Activated CD4-positive, alpha-beta memory T cell treated with anti-CD3 and anti-CD28 coated beads for 36 hours (primary cell): ENCODE data around the gene RBM44. TPM values are rescaled to one million over a fixed set of nuclear protein-coding genes. Genes with fewer than 3 reads are reported as not detected.
"Not testable (repeated sequence)": the region's sequence is repeated elsewhere in the genome, so short reads cannot be mapped to it uniquely, and the experiment has no call there.

Source experiments
- CTCF ChIA-PET: fragments of 350-600 bp; sonication (Branson Sonifier 250); formaldehyde crosslinking; loops from one replicate; lab custom pipeline; 2021; ENCODE audit warnings: antibody characterized with exemption, inconsistent platforms; lab: Charles Lee
- POLR2A ChIA-PET: fragments of 350-600 bp; sonication (Branson Sonifier 250); formaldehyde crosslinking; loops from one replicate; lab custom pipeline; 2021; ENCODE audit warnings: antibody characterized with exemption; lab: Charles Lee
- DNase-seq: peaks from one replicate; pipeline ENCODE4 v3.0.0-alpha.2; 2020
- H3K27ac Mint-ChIP-seq: one replicate; pipeline ENCODE4 v1.8.0; 2021; ENCODE audit warnings: mixed read lengths
- H3K27me3 Mint-ChIP-seq: one replicate; pipeline ENCODE4 v1.8.0; 2021; ENCODE audit warnings: mixed read lengths
- H3K36me3 Mint-ChIP-seq: one replicate; pipeline ENCODE4 v1.8.0; 2021; ENCODE audit warnings: mixed read lengths
- H3K4me1 Mint-ChIP-seq: one replicate; pipeline ENCODE4 v1.8.0; 2021; ENCODE audit warnings: low read depth, mixed read lengths
- H3K4me3 Mint-ChIP-seq: one replicate; pipeline ENCODE4 v1.8.0; 2021; ENCODE audit warnings: mild to moderate bottlenecking, mixed read lengths
- H3K9me3 Mint-ChIP-seq: one replicate; pipeline ENCODE4 v1.8.0; 2021; ENCODE audit warnings: mixed read lengths
- intact Hi-C: fragments of 100-400 bp; cut with micrococcal nuclease; formaldehyde crosslinking; loops from one replicate; pipeline ENCODE4 v1.15.1; 2023
- total RNA-seq, 2 experiments: library from RNA; stranded (reverse); gene quantifications; one replicate each; pipeline ENCODE4 v1.2.3, GENCODE V29; 2021

RBM44 gene
- total RNA-seq, 2 experiments from 2014 or later: 0.69 to 0.75 TPM

GRCh38 chr2:237820421-237820820, 21.8 kb downstream of the RBM44 start:
- Mint-ChIP-seq H3K9me3 (no peaks in the 10 kb centered on the region), H3K4me3 (no peak overlapping the region), H3K36me3 (peaks cover 2% of the 10 kb centered on the region), H3K27me3 (no peaks in the 10 kb centered on the region), H3K27ac (no peak overlapping the region), H3K4me1 (peaks cover 34% of the 10 kb centered on the region)
- ChIA-PET CTCF (no interaction called here), POLR2A (no interaction called here)
- intact Hi-C loops: no loop called here
- DNase-seq: no peak

GRCh38 chr2:237823544-237823943, 25.0 kb downstream of the RBM44 start:
- no peak for DNase-seq
- H3K27me3 Mint-ChIP-seq: no peaks in the 10 kb centered on the region
- peaks cover 9% of the 10 kb centered on the region for H3K4me1 Mint-ChIP-seq
- no peak overlapping the region for H3K4me3 Mint-ChIP-seq
- H3K9me3 Mint-ChIP-seq: no peaks in the 10 kb centered on the region
- CTCF ChIA-PET: no interaction called here
- POLR2A ChIA-PET: no interaction called here
- intact Hi-C loops: no loop called here
- peaks cover 2% of the 10 kb centered on the region for H3K36me3 Mint-ChIP-seq
- H3K27ac Mint-ChIP-seq: no peak overlapping the region

- H3K27me3 Mint-ChIP-seq: no peaks in the 10 kb centered on the region
- no peak overlapping the region for H3K27ac Mint-ChIP-seq
- CTCF ChIA-PET: no interaction called here
- peaks cover 8% of the 10 kb centered on the region for H3K4me1 Mint-ChIP-seq
- H3K9me3 Mint-ChIP-seq: no peaks in the 10 kb centered on the region
- DNase-seq: no peak
- POLR2A ChIA-PET: no interaction called here
- peaks cover 2% of the 10 kb centered on the region for H3K36me3 Mint-ChIP-seq
- H3K4me3 Mint-ChIP-seq: no peak overlapping the region
- intact Hi-C loops: no loop called here
Observed at GRCh38 chr2:237824085-237824484, 25.5 kb downstream of the RBM44 start.

- H3K27ac Mint-ChIP-seq: no peak overlapping the region
- H3K9me3 Mint-ChIP-seq: no peaks in the 10 kb centered on the region
- H3K27me3 Mint-ChIP-seq: no peaks in the 10 kb centered on the region
- no peak overlapping the region for H3K4me3 Mint-ChIP-seq
- no peak for DNase-seq
- ChIA-PET POLR2A (no interaction called here), CTCF (no interaction called here)
- peaks cover 3% of the 10 kb centered on the region for H3K4me1 Mint-ChIP-seq
- intact Hi-C loops: no loop called here
- H3K36me3 Mint-ChIP-seq: no peaks in the 10 kb centered on the region
Observed at GRCh38 chr2:237827421-237827987, 28.9 kb downstream of the RBM44 start.

GRCh38 chr2:237830522-237830921, 31.9 kb downstream of the RBM44 start:
- no peak for DNase-seq
- H3K27ac Mint-ChIP-seq: no peak overlapping the region
- CTCF ChIA-PET: no interaction called here
- no peaks in the 10 kb centered on the region for H3K9me3 Mint-ChIP-seq
- no peaks in the 10 kb centered on the region for H3K27me3 Mint-ChIP-seq
- intact Hi-C loops: no loop called here
- H3K36me3 Mint-ChIP-seq: no peaks in the 10 kb centered on the region
- POLR2A ChIA-PET: no interaction called here
- H3K4me3 Mint-ChIP-seq: no peak overlapping the region
- H3K4me1 Mint-ChIP-seq: no peaks in the 10 kb centered on the region

- Mint-ChIP-seq H3K36me3 (no peaks in the 10 kb centered on the region), H3K9me3 (no peaks in the 10 kb centered on the region), H3K4me3 (no peak overlapping the region), H3K27me3 (no peaks in the 10 kb centered on the region), H3K4me1 (no peaks in the 10 kb centered on the region), H3K27ac (no peak overlapping the region)
- ChIA-PET POLR2A (no interaction called here), CTCF (no interaction called here)
- intact Hi-C loops: no loop called here
- no peak for DNase-seq
Observed at GRCh38 chr2:237833546-237833945, 35.0 kb downstream of the RBM44 start.

GRCh38 chr2:237835372-237835771, 36.8 kb downstream of the RBM44 start:
- DNase-seq: no peak
- Mint-ChIP-seq H3K4me3 (no peak overlapping the region), H3K4me1 (no peaks in the 10 kb centered on the region), H3K9me3 (no peaks in the 10 kb centered on the region), H3K27ac (no peak overlapping the region), H3K27me3 (no peaks in the 10 kb centered on the region), H3K36me3 (no peaks in the 10 kb centered on the region)
- POLR2A ChIA-PET: no interaction called here
- intact Hi-C loops: no loop called here
- CTCF ChIA-PET: interaction anchor here (0.6 kb wide), 1 partner anchor 115 kb away, joined by 3 read pairs; no protein-coding TSS in a partner anchor

- peaks cover 9% of the 10 kb centered on the region for H3K9me3 Mint-ChIP-seq
- intact Hi-C loops: no loop called here
- no peaks in the 10 kb centered on the region for H3K27me3 Mint-ChIP-seq
- H3K27ac Mint-ChIP-seq: no peak overlapping the region
- H3K4me1 Mint-ChIP-seq: no peaks in the 10 kb centered on the region
- no peak for DNase-seq
- POLR2A ChIA-PET: no interaction called here
- no peaks in the 10 kb centered on the region for H3K36me3 Mint-ChIP-seq
- CTCF ChIA-PET: no interaction called here
- H3K4me3 Mint-ChIP-seq: no peak overlapping the region
Observed at GRCh38 chr2:237841051-237841450, 42.5 kb downstream of the RBM44 start.

- H3K27ac Mint-ChIP-seq, DNase-seq, H3K27me3 Mint-ChIP-seq, CTCF ChIA-PET, H3K9me3 Mint-ChIP-seq, H3K4me3 Mint-ChIP-seq, POLR2A ChIA-PET, H3K36me3 Mint-ChIP-seq, intact Hi-C loops, H3K4me1 Mint-ChIP-seq: not testable (repeated sequence)
Observed at GRCh38 chr2:237848940-237849339, 50.4 kb downstream of the RBM44 start.

- no peak for DNase-seq
- ChIA-PET CTCF (interaction anchor here (0.8 kb wide), 1 partner anchor 286 kb away, joined by 3 read pairs; no protein-coding TSS in a partner anchor), POLR2A (no interaction called here)
- H3K9me3 Mint-ChIP-seq: no peaks in the 10 kb centered on the region
- no peak overlapping the region for H3K4me3 Mint-ChIP-seq
- peaks cover 18% of the 10 kb centered on the region for H3K27me3 Mint-ChIP-seq
- intact Hi-C loops: no loop called here
- no peak overlapping the region for H3K27ac Mint-ChIP-seq
- H3K36me3 Mint-ChIP-seq: no peaks in the 10 kb centered on the region
- peaks cover 8% of the 10 kb centered on the region for H3K4me1 Mint-ChIP-seq
Observed at GRCh38 chr2:237854295-237854694, 55.7 kb downstream of the RBM44 start.

- Mint-ChIP-seq H3K27ac (no peak overlapping the region), H3K4me1 (peaks cover 15% of the 10 kb centered on the region), H3K36me3 (no peaks in the 10 kb centered on the region), H3K4me3 (no peak overlapping the region), H3K9me3 (no peaks in the 10 kb centered on the region), H3K27me3 (peaks cover 36% of the 10 kb centered on the region)
- intact Hi-C loops: loop anchor here (1.0 to 5.0 kb wide), 2 partner anchors 110 to 406 kb away; partner anchors contain the start of gene UBE2F
- no peak for DNase-seq
- ChIA-PET POLR2A (no interaction called here), CTCF (interaction anchor here (0.9 to 2.3 kb wide), 12 partner anchors 9 to 406 kb away, joined by 3 to 16 read pairs (median 3); no protein-coding TSS in a partner anchor)
Observed at GRCh38 chr2:237857791-237858190, 59.2 kb downstream of the RBM44 start.

- Mint-ChIP-seq H3K27ac (no peak overlapping the region), H3K9me3 (no peaks in the 10 kb centered on the region), H3K27me3 (peaks cover 36% of the 10 kb centered on the region), H3K4me1 (peaks cover 15% of the 10 kb centered on the region), H3K36me3 (no peaks in the 10 kb centered on the region), H3K4me3 (peak overlapping the region; percentile 5)
- DNase-seq: peak; percentile 68
- POLR2A ChIA-PET: no interaction called here
- CTCF ChIA-PET: interaction anchor here (0.6 to 2.3 kb wide), 14 partner anchors 8 to 405 kb away, joined by 3 to 16 read pairs (median 3); no protein-coding TSS in a partner anchor
- intact Hi-C loops: loop anchor here (1.0 to 5.0 kb wide), 2 partner anchors 109 to 405 kb away; partner anchors contain the start of gene UBE2F
Observed at GRCh38 chr2:237858294-237859081, 59.9 kb downstream of the RBM44 start.
